Right cardiac atrium (tissue), 5 donors: ENCODE data around the gene CLK1. TPM values are rescaled to one million over a fixed set of nuclear protein-coding genes. Genes with fewer than 3 reads are reported as not detected.

Experiments
- ATAC-seq, 2 donors: fragments of 200-7000 bp; cut with Tn5 transposase; one replicate each; pipeline versions ENCODE4 v1.8.0 to v1.9.1; 2020; ENCODE audit warnings: moderate library complexity in 2 of 2, mild to moderate bottlenecking in 1 of 2
- DNase-seq, 3 donors: peaks; one replicate each; pipeline ENCODE4 v3.0.0-alpha.2; 2020
- H3K27ac ChIP-seq: one replicate; pipeline ENCODE4 v1.5.1; 2013; ENCODE audit warnings: mild to moderate bottlenecking, low read length, control low read depth, moderate library complexity
- H3K27me3 ChIP-seq: one replicate; pipeline ENCODE4 v1.6.1; 2013; ENCODE audit not compliant: control insufficient read depth, insufficient read depth
- H3K4me1 ChIP-seq: one replicate; pipeline ENCODE4 v1.6.1; 2013; ENCODE audit warnings: low read length; ENCODE audit not compliant: control insufficient read depth, insufficient read depth
- H3K4me3 ChIP-seq: one replicate; pipeline ENCODE4 v1.5.1; 2013; ENCODE audit warnings: low read length, control low read depth
- H3K9me3 ChIP-seq: one replicate; pipeline ENCODE4 v1.6.1; 2013; ENCODE audit warnings: low read length; ENCODE audit not compliant: control insufficient read depth
- WGBS: extraction: QIAGEN DNeasy Blood & Tissue Kit; methylation state at CpG from one replicate; pipeline ENCODE4 v1.1.7; 2013; 5-methylcytosine and 5-hydroxymethylcytosine counted together
- intact Hi-C, 4 donors: fragments of 100-400 bp; cut with DNase I; formaldehyde crosslinking; loops; one replicate each; pipeline versions ENCODE4 v1.11.0 to v1.14.0; 2022 to 2023
- polyA plus RNA-seq: library from polyadenylated mRNA; stranded (reverse); fragments of 200-250 nt; gene quantifications from one replicate; pipeline ENCODE4 v1.2.3, GENCODE V29; 2013
- total RNA-seq, 4 donors: library from RNA; stranded (reverse); fragmentation: NEBNext Ultra II Directional; extraction: Animal tissue kit (Norgen Biotek cat#: 25700); gene quantifications; one replicate each; pipeline ENCODE4 v1.2.1, GENCODE V29; 2021
- donor health status: healthy with polysubstance abuse.
- donor health status: DM: no; HTN: yes; CAD: no.
- donor health status: DM: no; HTN: no; CAD: no.
- donor health status: DM: no; HTN: yes; CAD: no; lungs with severe emphysema.
- donor health status: DM: yes; HTN: yes; CAD: no.

Gene CLK1
- total and polyA plus RNA-seq, 5 donors: 48.0 to 122 (median 66.2) TPM

DNA sequence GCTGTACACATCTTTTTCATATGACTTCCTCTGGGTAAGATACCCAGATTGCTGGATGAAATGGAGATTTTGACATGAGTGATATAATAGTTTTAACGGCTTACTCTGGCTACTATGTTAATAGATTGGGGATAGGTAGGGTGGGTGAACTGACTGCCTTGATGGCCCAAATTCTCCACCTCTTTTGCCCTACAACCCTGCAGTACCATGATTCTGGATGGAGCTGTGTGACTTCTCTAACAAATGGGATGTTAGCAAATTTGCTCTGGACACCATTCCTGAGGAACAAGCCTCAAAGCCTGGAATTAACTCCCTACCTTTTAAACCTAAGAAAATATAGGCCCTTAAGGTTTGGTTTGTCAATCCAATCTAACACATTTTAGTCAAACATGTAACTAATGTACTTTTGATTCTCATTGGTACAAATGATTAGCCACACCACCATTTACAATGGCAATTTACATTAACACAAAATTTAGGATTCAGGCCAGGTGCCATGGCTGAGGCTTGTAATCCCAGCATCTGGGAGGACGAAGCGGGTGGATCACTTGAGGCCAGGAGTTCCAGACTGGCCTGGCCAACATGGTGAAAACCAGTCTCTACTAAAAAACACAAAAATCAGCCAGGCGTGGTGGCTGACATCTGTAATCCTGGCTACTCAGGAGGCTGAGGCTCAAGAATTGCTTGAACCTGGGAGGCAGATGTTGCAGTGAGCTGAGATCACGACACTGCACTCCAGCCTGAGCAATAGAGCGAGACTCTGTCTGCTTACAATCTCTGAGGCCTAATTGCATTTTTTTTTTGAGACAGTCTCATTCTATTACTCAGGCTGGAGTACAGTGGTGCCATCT is 12.8 kb downstream of the CLK1 start:
- ATAC-seq (no peak), DNase-seq (peak in 1 of 3 donors; percentile 46)
- no peak overlapping the region for H3K27ac ChIP-seq
- H3K9me3 ChIP-seq: no peaks in the 10 kb centered on the region
- no peak overlapping the region for H3K4me3 ChIP-seq
- intact Hi-C loops: loop anchor here in 1 of 4 donors (5.0 kb wide), 1 partner anchor 34 kb away; no protein-coding TSS in a partner anchor
- no peaks in the 10 kb centered on the region for H3K27me3 ChIP-seq
- WGBS: 94% methylated on average over 6 of the region's 6 CpGs
- no peaks in the 10 kb centered on the region for H3K4me1 ChIP-seq

DNA sequence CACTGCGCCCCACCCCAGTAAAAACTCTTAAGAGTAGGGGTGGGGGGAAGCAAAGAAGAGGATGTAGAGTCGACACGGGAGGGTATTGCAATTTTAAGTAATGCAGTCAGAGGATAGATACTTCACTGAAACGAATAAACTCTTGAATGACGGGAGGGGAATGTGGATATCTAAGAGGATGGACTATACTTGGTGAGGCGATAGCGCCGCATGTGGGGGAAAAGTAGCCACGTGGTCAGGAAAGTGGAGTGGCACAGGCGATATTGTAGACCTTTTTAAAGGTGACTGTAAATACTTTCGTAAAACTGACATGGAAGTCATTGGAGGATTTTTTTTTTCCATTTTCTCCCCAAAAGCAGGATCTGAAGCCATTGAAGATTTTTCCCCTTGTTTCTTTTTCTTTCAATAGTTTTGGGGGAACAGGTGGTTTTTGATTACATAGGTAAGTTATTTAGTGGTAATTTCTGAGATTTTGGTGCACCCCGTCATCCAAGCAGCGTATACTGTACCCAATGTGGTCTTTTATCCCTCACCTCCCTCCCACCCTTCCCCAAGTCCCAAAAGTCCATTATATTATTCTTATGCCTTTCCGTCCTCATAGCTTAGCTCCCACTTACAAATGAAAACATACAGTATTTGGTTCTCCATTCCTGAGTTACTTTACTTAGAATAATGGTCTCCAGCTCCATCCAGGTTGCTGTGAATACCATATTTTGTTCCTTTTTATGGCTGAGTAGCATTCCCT is 13.8 kb downstream of the CLK1 start:
- H3K9me3 ChIP-seq: no peaks in the 10 kb centered on the region
- intact Hi-C loops: loop anchor here in 1 of 4 donors (5.0 kb wide), 1 partner anchor 33 kb away; no protein-coding TSS in a partner anchor
- 74% methylated on average over 14 of the region's 14 CpGs for WGBS
- H3K4me3 ChIP-seq: no peak overlapping the region
- H3K27me3 ChIP-seq: no peaks in the 10 kb centered on the region
- peak; percentile 13 to 41 for ATAC-seq
- DNase-seq: no peak
- H3K27ac ChIP-seq: peak overlapping the region; percentile 16
- H3K4me1 ChIP-seq: no peaks in the 10 kb centered on the region

DNA sequence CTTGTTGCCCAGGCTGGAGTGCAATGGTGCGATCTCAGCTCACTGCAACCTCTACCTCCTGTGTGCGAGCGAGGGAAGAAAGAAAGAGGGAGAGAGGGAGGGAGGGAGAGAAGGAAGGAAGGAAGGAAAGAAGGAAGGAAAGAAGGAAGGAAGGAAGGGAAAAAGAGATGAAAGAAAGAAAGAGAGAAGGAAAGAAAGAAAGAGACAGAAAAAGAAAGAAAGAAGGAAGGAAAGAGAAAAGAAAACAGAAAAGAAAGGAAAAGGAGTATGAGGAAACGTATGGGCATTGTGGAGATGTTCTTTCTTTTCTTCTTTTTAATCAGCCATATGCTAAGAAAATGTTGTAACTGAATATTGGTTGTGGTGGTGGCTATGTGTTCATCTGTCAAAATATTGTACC is 16.5 kb downstream of the CLK1 start:
- Histone ChIP-seq H3K4me1 (no peaks in the 10 kb centered on the region), H3K27me3 (no peaks in the 10 kb centered on the region), H3K9me3 (no peaks in the 10 kb centered on the region), H3K4me3 (no peak overlapping the region), H3K27ac (no peak overlapping the region)
- DNase-seq (no peak), ATAC-seq (no peak)
- intact Hi-C loops: no loop called here
- WGBS: 71% methylated on average over 4 of the region's 4 CpGs

DNA sequence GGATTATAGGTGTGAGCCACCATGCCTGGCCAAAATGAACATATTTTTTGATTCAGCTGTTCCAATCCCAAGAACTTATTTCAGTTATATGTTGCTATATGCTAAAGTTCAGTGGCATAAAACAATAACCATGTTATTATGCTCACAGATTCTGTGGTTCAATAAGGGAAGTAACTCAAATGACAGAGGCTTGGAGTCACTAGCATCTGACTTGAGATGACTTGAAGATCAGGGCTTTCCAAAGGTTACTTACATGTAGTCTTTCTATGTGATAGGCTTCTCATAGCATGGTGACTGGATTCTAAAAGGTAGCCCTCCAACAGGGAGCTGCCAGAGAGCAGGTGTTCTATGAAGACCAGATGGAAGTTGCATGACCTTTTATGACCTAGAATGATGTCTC is 17.2 kb downstream of the CLK1 start:
- no peak for DNase-seq
- no peak for ATAC-seq
- H3K4me3 ChIP-seq: no peak overlapping the region
- H3K4me1 ChIP-seq: no peaks in the 10 kb centered on the region
- no peaks in the 10 kb centered on the region for H3K9me3 ChIP-seq
- no peak overlapping the region for H3K27ac ChIP-seq
- no peaks in the 10 kb centered on the region for H3K27me3 ChIP-seq
- intact Hi-C loops: no loop called here

DNA sequence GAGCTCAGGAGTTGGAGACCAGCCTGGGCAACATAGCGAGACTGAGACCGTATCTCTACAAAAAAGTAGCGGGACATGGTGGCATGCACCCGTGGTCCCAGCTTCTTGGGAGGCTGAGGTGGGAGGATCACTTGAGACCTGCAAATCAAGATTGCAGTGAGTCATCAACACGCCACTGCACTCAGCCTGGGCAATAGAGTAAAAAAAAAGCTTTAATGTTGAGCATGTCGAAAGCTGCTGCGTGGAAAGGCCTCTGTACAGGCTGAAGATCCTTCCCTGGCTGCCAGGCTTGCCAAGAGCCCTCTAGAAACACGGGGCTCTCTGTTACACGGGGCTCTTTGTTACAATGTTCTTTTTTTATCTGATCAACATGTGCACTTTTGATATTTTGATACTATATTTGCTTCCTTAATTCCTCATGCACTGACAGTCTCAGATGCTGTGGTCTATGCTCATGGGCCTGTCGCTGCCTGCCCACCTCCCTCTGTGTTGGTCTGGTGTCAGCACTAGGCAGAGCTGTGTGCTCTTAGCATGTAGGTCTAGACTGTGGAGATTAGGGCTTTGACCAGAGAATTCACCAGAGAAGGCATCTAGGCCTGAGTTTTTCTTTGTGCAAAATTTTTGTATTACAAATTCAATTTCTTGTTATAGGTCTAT is 18.7 kb downstream of the CLK1 start:
- no peak for DNase-seq
- 87% methylated on average over 10 of the region's 10 CpGs for WGBS
- H3K4me3 ChIP-seq: no peak overlapping the region
- no peaks in the 10 kb centered on the region for H3K9me3 ChIP-seq
- no peak for ATAC-seq
- H3K4me1 ChIP-seq: no peaks in the 10 kb centered on the region
- intact Hi-C loops: no loop called here
- H3K27me3 ChIP-seq: no peaks in the 10 kb centered on the region
- no peak overlapping the region for H3K27ac ChIP-seq

DNA sequence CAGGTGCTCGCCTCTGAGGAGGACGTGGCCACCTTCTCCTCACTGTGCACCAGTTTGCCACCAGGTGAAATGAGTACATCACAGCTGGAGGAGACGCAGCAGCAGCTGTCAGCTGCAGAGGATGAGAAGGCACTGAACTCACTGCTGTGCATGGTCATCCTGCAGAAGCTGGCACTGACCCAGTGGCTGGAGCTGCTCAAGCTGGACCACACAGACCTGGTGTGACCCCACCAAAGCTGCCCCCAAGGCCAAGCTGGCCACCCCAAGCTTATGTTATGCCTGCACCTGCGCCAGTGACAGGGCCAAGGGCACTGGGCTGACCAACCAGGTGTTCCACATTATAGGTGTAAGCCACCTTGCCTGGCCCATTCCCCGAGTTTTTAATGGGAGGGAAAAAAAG is 19.3 kb downstream of the CLK1 start:
- ATAC-seq: peak in 1 of 2 donors; percentile 10

DNA sequence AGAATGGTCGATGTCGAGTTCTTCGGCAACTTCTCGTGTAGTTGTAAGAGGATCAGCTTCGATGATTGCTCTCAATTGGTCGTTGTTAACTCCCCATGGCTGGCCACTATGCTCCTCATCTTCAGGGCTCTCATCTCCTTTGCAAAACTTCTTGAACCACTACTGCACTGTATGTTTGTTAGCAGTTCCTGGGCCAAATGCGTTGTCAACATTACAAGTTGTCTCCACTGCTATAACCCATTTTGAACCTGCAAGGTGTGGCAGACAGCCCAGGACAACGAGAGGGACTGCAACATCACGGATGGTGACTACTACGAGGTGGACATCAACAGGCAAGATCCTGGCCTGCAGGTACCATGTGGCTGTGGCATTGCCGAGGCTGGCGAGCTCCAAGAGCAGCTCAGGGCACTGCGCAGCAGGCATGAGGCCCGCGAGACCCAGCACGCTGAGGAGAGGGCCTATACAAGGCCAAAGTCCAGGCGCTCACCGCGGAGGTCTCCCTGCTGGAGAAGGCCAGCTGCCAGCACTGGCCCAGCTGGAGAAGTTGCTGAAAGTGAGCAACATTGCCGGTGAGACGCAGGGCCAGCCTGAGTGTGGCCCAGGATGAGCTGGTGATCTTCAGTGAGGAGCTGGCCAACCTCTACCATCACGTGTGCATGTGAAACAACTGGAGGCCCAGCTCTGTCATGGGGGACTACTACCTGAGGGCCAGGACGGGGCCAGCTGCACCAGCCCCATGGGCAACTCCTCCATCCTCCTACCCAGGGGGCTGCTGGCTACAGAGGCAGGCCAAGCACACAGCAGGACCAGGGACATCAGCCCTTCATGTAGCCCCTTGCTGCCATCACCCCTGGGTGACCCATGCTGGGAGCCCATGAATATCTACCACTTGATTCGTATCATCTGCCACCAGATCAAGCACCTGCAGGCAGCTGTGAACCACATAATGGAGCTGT is 20.2 kb downstream of the CLK1 start:
- no peak overlapping the region for H3K27ac ChIP-seq
- intact Hi-C loops: no loop called here
- H3K4me3 ChIP-seq: no peak overlapping the region
- no peaks in the 10 kb centered on the region for H3K9me3 ChIP-seq
- DNase-seq (no peak), ATAC-seq (peak; percentile 19)
- H3K4me1 ChIP-seq: no peaks in the 10 kb centered on the region
- H3K27me3 ChIP-seq: no peaks in the 10 kb centered on the region
- 93% methylated on average over 24 of the region's 24 CpGs for WGBS

More for the DNA sequence above, 19.3 kb downstream of the CLK1 start:
- DNase-seq: no peak
- Histone ChIP-seq H3K27ac (no peak overlapping the region), H3K27me3 (no peaks in the 10 kb centered on the region), H3K9me3 (no peaks in the 10 kb centered on the region), H3K4me1 (no peaks in the 10 kb centered on the region), H3K4me3 (no peak overlapping the region)
- intact Hi-C loops: no loop called here
- WGBS: 91% methylated on average over 5 of the region's 5 CpGs

DNA sequence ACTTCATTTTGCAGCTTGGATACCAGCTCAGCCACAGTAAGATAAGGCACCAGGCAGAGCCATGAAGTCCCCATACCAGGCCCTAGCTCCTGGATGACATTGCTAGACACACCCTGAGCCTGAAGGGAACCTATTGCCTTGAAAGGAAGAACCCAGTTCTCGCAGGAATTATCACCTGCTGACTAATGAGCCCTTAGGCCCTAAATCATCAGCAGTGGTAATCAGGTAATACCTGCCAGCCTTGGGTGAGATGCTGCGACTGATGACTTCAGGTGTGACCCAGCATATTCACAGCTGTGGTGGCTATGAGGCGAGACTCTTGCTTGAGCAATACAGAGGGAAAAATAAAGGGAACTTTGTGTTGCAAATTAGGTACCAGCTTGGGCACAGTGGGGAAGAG is 24.9 kb downstream of the CLK1 start:
- DNase-seq (no peak), ATAC-seq (no peak)
- 94% methylated on average over 3 of the region's 3 CpGs for WGBS
- Histone ChIP-seq H3K9me3 (no peaks in the 10 kb centered on the region), H3K4me3 (no peak overlapping the region), H3K27ac (no peak overlapping the region), H3K4me1 (no peaks in the 10 kb centered on the region), H3K27me3 (no peaks in the 10 kb centered on the region)
- intact Hi-C loops: no loop called here

DNA sequence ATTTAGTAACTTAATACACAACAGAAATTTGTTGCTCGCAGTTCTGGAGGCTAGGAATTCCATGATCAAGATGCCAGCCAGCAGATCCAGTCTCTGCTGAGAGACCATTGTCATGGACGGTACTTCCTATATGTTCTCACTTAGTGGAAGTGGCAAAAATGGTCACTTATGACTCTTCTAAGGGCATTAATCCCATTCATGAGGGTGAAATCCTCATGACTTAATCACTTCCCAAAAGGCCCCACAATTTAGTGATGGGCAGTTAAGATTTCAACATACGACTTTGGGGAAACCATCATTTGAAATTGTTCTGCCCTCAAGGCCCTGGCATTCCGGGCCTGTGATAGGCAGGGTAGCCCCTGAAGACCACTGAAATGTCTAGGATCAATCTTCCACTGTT is 29.8 kb downstream of the CLK1 start:
- Histone ChIP-seq H3K9me3 (no peaks in the 10 kb centered on the region), H3K27ac (no peak overlapping the region), H3K4me3 (no peak overlapping the region), H3K4me1 (no peaks in the 10 kb centered on the region), H3K27me3 (no peaks in the 10 kb centered on the region)
- WGBS: 86% methylated on average over 4 of the region's 4 CpGs
- intact Hi-C loops: no loop called here
- ATAC-seq (no peak), DNase-seq (no peak)

DNA sequence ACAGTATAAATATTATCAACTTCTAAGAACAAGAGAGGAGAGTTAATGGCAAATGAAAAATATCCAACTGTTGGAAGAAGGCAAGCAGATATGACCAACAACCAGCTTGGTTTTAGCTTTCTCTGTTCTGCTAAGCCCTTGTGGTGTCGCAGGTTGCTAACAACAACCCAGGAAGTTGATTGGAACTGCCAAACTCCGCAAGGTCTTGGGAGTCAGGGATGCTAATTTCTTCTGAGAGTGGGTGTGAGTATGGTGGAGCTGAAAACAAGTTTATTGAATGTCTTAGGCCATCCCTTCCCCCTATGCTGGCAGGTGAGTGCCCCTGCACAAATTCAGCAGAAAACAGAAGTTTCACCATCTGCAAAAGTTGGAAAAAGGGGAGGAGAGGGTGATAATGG is 35.2 kb downstream of the CLK1 start:
- ATAC-seq (peak in 1 of 2 donors; percentile 33), DNase-seq (no peak)
- intact Hi-C loops: no loop called here
- Histone ChIP-seq H3K4me1 (no peaks in the 10 kb centered on the region), H3K9me3 (no peaks in the 10 kb centered on the region), H3K27me3 (no peaks in the 10 kb centered on the region), H3K4me3 (no peak overlapping the region), H3K27ac (no peak overlapping the region)
- WGBS: 91% methylated on average over 2 of the region's 2 CpGs
